Caki2 (cell line): ENCODE measurements around the gene APBB2. TPM values are rescaled to one million over a fixed set of nuclear protein-coding genes. Genes with fewer than 3 reads are reported as not detected.

ENCODE experiments used
- DNase-seq: peaks from one replicate; pipeline ENCODE4 v3.0.0-alpha.2; 2015; ENCODE audit warnings: low read depth
- in situ Hi-C: cut with HindIII; loops from 2 replicates; pipeline ENCODE4 v1.10.0; 2016; ENCODE audit warnings: low sequenced_read_pairs, low pct_unique_long_range_greater_than_20kb, mixed read lengths
- total RNA-seq: library from RNA; depleted of rRNA; stranded (reverse); fragments of >200 nt; shearing (Covaris generic); gene quantifications from 2 replicates; pipeline ENCODE4 v1.2.3, GENCODE V29; 2014; ENCODE audit warnings: low replicate concordance

The APBB2 gene
- total RNA-seq, 1 experiment from 2014 or later, result 19.8 TPM

- peak; percentile 62 for DNase-seq
- in situ Hi-C loops, result no loop called here
Observed at GRCh38 chr4:40897557-40898203, 316.7 kb downstream of the APBB2 start.

GRCh38 chr4:40890764-40891163 is 323.6 kb downstream of the APBB2 start:
- DNase-seq, result no peak
- in situ Hi-C loops, result no loop called here

GRCh38 chr4:40890199-40890598 is 324.1 kb downstream of the APBB2 start:
- no peak for DNase-seq
- in situ Hi-C loops, result no loop called here

GRCh38 chr4:40888933-40889332 is 325.4 kb downstream of the APBB2 start:
- no peak for DNase-seq
- in situ Hi-C loops, result no loop called here

- no peak for DNase-seq
- in situ Hi-C loops, result no loop called here
Observed at GRCh38 chr4:40887764-40888131, 326.6 kb downstream of the APBB2 start.

GRCh38 chr4:40886931-40887763 is 327.2 kb downstream of the APBB2 start:
- no peak for DNase-seq
- in situ Hi-C loops, result no loop called here

GRCh38 chr4:40881851-40882250 is 332.5 kb downstream of the APBB2 start:
- in situ Hi-C loops, result no loop called here
- DNase-seq, result no peak

- in situ Hi-C loops, result no loop called here
- DNase-seq, result peak; percentile 49
Observed at GRCh38 chr4:40881096-40881495, 333.2 kb downstream of the APBB2 start.

GRCh38 chr4:40878548-40879055 is 335.7 kb downstream of the APBB2 start:
- DNase-seq, result no peak
- in situ Hi-C loops, result no loop called here

- no peak for DNase-seq
- in situ Hi-C loops, result no loop called here
Observed at GRCh38 chr4:40877081-40877480, 337.3 kb downstream of the APBB2 start.

GRCh38 chr4:40875507-40876150 is 338.7 kb downstream of the APBB2 start:
- in situ Hi-C loops, result no loop called here
- peak; percentile 48 for DNase-seq

GRCh38 chr4:40874901-40875300 is 339.4 kb downstream of the APBB2 start:
- no peak for DNase-seq
- in situ Hi-C loops, result no loop called here

GRCh38 chr4:40874331-40874730 is 340.0 kb downstream of the APBB2 start:
- in situ Hi-C loops, result no loop called here
- DNase-seq, result no peak

GRCh38 chr4:40871695-40872250 is 342.6 kb downstream of the APBB2 start:
- in situ Hi-C loops, result no loop called here

GRCh38 chr4:40870150-40870549 is 344.2 kb downstream of the APBB2 start:
- peak; percentile 56 for DNase-seq
- in situ Hi-C loops, result no loop called here

More at GRCh38 chr4:40871695-40872250, 342.6 kb downstream of the APBB2 start:
- DNase-seq, result no peak

- DNase-seq, result peak; percentile 47
- in situ Hi-C loops, result no loop called here
Observed at GRCh38 chr4:40865696-40866095, 348.6 kb downstream of the APBB2 start.

GRCh38 chr4:40864531-40864930 is 349.8 kb downstream of the APBB2 start:
- in situ Hi-C loops, result no loop called here
- no peak for DNase-seq

GRCh38 chr4:40858962-40859361 is 355.4 kb downstream of the APBB2 start:
- in situ Hi-C loops, result no loop called here
- no peak for DNase-seq

- in situ Hi-C loops, result no loop called here
- DNase-seq, result no peak
Observed at GRCh38 chr4:40857956-40858355, 356.4 kb downstream of the APBB2 start.
